ENCODE results near the gene APLF. TPM values are rescaled to one million over a fixed set of nuclear protein-coding genes. Genes with fewer than 3 reads are reported as not detected.
"Not testable (repeated sequence)": the region's sequence is repeated elsewhere in the genome, so short reads cannot be mapped to it uniquely, and the experiment has no call there.

APLF gene
- polyA plus RNA-seq, 5 donors, result 3.0 to 4.3 (median 3.5) TPM

DNA sequence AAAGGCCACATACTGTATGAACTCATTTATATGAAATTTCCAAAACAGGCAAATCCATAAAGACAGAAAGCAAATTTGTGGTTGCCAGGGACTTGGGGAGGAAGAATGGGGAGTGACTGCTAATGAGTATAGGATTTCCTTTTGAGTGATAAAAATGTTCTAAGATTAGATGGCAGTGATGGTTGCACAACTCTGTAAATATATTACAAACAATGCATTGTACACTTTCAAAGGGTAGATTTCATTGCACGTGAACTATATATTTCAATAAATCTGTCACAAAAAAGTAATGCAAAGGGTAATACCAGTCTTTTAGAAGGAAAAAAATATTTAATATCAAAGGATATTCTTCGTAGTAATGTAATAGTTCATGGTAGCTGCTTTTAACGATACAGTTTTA, 112.3 kb downstream of the APLF start:
- no peak for DNase-seq

DNA sequence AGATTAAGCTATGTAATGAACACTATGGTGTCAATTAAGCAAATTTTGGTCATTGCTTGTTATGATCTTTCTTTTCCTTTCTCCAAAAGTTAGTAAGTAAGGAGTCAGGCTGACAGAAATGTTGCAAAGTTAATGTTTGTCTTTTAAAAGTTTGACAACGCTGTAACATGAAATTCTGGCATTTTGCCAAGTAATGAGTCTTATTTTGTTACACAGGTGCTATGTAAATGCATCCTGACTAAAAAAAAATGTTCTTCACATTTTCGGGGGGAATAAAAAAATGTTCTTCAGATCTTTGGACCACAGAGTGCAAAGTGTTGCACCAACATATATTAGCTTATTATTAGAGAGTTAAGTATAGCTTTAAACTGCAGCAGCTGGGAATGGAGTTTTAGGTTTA, 121.2 kb downstream of the APLF start:
- no peak for DNase-seq

DNA sequence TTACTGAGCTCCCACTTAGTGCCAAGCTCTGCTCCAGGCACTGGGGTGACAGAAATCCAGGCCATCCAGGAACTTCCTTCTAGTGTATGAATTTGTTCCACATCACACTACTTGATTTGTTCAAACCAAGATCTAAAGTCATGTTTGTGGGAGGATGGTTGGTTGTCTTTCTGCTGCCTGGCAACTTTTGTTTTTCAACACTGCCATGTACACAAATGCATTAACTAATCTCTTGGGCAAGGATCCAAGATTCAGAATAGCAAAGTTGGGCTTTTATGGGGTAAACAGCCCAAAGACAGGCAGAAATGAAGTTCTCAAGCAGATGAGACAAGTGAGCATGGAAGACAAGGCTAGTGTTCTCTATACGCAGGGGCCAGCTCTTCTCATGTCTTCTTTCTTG, 122.6 kb downstream of the APLF start:
- peak in 1 of 2 donors; percentile 8 for DNase-seq

DNA sequence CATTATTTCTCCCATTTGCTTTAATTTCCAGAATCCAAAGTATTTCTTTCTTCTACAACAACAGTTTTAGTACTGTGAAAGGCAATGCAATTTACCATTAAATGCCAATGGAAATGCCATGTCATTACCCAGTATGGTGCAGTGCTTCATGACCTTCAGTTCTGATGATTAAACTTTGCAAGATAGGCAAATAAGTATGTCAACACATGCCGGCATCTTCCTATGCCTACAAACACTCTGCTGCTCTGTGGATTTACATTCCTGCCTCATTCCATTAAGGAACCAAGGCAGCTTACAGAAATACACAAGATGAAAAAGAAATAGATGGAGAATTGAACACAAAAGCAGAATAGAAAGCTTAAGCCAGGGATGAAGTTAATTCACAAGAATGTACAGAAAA, 123.3 kb downstream of the APLF start:
- DNase-seq, result no peak

DNA sequence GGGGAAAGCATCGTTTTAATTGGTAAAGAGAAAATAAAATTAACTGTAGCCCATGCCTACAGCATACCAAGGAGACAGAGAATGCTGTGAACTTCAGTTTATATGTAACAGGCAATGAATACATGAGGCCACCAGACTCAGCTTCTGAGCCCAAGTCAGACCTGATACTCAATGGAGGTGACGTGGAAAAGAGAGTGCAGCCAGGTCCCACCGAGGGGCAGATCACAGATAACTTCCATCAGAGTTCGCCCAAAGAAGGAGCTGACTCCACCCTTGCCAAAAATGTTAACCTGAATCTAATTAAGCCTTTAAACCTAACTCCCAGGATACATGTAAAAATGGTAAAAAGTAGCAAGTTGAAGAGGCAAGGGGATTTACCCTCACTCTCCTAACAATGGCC, 123.8 kb downstream of the APLF start:
- no peak for DNase-seq

DNA sequence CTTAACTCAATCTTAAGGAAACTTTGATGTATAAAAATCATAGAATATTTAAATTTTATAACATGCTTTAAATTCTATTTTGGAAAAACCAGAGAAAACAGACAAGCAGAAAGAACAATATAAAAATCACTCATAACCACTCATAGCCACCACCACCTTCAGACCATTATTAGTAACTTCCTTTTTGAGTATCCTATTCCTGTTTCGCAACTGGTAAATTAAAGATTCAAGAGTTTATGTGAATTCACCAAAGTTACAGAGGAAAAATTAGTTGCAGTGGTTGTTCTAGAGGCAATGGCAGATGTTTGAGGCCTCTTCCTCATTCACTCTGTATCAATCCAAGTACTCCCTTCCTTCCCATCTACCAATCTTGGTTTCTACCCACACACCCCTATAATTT, 126.7 kb downstream of the APLF start:
- DNase-seq, result no peak

DNA sequence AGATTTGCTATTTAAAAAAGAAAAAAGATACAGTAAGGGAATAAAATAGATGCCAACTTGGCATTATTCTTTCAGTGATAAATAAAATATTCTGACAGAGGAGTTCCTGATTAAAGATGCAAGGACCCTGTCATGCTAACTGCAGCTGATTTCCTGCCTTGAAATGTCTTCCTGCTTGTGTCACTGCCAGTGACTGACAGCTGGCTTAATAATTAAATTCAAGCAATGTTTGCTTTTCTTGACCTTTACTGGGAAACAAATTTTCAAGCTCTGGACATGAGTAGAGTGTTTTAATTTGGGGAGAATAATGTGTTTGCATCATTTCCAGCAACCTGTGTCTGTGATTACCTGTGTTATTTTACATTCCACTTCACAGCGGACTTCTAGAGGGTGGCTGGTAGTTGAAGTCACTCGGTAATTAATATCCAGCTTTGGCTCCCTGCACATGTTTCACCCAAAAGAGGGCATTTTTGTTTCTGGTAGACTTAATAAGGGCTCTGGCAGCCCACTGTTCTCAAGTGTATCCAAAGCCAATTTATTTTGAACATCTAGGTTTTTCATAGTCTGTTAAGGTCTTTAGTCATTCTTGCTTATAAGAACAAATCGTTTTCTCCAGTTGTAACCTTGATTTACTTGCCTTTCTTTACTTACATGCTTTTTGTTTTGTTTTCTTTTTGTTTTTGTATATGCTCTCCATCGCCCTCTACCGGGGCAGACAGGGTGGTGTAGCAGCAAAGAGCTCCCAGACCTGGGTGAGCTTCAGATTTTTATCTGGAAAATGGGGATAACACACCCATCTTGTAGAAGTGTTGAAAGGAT, 127.5 kb downstream of the APLF start:
- peak in 1 of 2 donors; percentile 6 for DNase-seq

DNA sequence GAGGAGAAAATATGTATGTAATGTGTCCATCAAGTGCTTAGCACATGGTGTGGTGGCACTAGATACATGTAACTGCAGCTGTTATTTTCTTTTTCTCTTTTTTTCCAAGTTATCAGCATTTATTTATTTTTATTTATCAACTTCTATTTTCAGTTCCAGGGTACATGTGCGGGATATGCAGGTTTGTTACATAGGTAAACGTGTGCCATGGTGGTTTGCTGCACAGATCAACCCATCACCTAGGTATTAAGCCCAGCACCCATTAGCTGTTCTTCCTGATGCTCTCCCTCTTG, 128.1 kb downstream of the APLF start:
- DNase-seq, result not testable (repeated sequence)

DNA sequence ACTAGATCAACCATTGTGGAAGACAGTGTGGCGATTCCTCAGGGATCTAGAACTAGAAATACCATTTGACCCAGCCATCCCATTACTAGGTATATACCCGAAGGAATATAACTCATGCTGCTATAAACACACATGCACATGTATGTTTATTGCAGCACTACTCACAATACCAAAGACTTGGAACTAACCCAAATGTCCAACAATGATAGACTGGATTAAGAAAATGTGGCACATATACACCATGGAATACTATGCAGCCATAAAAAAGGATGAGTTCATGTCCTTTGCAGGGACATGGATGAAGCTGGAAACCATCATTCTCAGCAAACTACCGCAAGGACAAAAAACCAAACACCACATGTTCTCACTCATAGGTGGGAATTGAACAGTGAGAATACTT, 133.1 kb downstream of the APLF start:
- DNase-seq, result not testable (repeated sequence)

DNA sequence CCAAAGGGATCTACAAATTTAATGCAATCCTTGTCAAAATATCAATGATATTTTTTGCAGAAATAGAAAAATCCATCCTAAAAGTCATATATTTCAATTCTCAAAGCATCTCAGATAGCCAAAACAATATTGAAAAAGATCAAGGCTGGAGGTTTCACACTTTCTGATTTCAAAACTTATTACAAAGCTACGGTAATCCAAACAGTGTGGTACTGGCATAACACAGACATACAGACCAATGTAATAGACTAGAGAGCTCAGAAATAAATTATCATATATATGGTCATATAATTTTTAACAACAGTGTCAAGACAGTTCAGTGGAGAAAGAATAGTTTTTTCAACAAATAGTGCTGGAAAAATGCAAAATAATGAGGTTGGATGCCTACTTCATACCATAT, 135.7 kb downstream of the APLF start:
- DNase-seq, result no peak

DNA sequence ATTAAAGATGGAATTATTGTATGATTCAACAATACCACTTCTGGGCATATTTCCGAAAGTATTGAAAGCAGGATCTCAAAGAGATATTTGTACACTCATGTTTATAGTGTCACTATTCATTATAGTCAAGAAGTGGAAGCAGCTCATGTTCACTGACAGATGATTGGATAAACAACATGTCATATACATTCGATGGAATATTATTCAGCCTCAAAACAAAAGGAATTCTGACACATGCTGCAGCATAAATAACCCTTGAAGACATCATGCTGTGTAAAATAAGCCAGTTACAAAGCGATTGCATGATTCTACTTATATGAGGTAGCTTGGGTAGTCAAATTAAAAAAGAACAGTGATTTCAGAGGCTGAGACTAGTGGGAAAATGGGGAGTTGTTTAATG, 136.7 kb downstream of the APLF start:
- DNase-seq, result no peak

DNA sequence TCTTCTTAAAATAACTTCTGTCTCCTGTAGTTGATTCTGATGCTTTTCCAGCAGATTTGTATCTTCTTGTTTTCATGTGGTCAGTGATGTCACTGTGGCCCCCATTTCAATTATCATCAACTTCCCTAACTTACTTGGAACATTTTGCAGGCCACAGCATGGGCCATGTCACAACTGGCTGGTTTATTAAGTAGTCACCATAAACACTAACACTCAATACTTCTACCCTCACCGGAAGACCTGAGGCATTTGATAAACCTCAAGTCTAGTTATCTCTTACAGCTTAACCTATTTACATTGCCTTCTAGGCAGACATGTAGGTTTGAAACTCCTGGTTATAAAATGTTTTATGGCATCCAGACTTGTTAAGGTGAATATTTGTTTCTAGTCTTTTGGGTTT, 138.6 kb downstream of the APLF start:
- no peak for DNase-seq

DNA sequence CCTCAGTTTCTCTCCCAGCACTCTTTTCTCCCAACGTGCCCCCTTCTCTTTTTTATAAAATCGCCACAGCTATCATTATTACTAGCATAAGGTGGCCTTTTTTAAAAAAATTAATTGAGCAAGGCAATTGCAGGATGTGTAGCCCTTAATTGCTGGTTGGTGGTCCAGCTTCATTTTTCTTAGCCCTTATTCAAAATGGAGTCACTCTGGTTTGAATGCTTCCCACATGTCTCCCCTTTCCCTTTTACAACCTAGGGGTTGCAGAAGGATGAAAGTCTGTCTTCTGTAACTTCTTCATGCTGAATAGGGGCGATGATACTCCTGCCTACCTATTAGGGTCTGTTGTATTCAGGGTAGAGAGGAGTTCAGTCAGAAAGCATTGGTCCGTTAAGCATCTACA, 139.4 kb downstream of the APLF start:
- no peak for DNase-seq

DNA sequence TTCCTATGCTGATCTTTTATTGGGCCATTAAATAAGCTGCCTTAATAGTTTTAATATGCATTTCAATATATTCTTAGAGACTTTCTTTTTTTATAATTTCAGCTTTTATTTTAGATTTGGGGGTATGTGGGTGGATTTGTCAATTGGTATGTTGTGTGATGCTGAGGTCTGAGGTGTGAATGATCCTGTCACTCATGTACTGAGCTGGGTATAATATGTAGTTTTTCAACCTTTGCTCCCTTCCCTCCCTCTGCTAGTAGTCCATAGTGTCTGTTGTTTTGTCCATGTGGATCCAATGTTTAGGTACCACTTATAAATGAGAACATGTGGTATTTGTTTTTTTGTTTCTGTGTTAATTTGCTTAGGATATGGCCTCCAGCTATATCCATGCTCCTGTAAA, 140.5 kb downstream of the APLF start:
- no peak for DNase-seq

DNA sequence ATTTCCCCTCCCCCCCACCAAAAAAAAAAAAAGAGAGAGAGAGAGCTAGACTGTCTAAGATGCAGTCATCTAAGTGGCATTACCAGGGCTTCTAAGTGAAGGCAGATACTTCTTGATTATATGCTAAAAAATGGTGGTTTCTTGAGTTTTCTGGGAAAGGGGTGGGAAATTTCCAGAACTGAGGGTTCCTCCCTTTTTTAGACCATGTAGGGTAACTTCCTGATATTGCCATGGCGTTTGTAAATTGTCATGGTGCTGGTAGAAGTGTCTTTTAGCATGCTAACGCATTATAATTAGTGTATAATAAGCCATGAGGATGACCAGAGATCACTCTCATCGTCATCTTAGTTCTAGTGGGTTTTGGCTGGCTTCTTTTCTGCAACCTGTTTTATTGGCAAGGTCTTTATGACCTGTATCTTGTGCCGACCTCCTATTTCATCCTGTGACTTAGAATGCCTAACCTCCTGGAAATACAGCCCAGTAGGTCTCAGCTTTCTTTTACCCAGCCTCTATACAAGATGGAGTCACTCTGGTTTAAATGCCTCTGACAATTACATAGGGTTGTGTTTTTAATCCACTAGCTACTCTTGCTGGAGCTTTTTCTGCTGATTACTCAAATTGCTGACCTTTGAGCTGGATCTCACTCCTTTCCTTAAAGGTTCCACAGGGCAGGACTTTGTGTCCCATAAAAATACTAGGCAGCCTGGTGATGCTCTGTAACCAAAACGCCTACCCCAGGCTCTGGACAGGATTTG, 145.6 kb downstream of the APLF start:
- DNase-seq, result no peak

DNA sequence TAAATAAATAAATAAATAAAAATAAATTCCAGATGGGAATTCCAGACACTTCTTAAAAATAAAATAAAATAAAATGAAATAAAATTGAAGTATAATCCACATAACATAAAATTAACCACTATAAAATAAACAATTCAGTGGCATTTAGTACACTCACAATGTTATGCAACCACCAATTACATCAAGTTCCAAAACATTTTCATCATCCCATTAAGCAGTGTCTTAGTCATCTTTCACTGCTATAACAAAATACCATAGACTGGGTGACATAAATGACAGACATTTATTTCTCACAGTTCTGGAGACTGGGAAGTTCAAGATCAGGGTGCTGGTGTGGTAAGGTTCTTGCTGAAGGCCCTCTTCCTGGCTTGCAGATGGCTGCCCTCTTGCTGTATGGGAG, 153.4 kb downstream of the APLF start:
- DNase-seq, result no peak

DNA sequence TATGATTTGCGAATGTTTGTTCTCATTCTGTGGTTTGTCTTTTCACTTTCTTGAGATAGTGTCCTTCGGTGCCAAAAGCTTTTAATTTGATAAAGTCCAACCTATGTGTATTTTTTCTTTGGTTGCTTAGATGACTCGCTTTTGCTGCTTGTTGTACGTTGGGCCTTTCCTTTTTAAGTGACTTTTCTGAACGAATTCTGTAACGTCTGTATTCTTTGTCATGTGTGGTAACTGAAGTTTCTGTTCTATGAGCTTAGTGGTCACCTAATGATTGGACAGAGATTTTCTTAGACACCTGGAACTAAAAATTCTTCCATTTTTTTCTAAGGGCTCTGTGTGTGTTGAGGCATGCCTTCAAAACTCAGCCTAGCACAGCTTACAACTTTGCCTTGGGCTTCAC, 156.4 kb downstream of the APLF start:
- DNase-seq, result no peak

DNA sequence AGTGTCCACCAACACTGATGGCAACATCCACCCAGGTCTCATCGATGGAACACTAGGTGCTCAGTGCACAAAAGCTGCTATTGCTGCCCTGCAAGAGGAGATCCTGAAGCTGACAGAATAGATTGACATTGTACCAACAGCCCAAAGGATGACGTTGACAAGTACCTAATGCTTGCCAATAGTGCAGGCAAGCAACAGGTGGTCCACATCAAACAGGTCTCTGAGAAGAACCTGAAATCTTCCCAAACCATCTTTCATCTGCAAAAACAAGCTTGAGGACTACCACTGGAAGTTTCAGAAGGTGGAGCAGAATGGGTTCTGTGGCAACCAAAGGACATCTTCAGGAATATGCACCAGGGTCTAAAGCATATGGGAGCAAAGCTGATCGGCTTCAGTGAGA, 160.2 kb downstream of the APLF start:
- no peak for DNase-seq

Other genes starting within 250 kb of the APLF start
- 10 to 100 TPM; 57.7 to 69.1 (median 62.7) TPM for gene PPP3R1, start 215.1 kb upstream of the APLF start, polyA plus RNA-seq (ENCODE audit: insufficient read depth in 1 of 5, insufficient read length in 5 of 5, low replicate concordance in 1 of 5)
- 10 to 100 TPM; 44.8 to 58.1 (median 48.1) TPM for gene CNRIP1, start 147.6 kb upstream of the APLF start, polyA plus RNA-seq (ENCODE audit: insufficient read depth in 1 of 5, insufficient read length in 5 of 5, low replicate concordance in 1 of 5)
- gene PLEK, start 102.3 kb upstream of the APLF start, polyA plus RNA-seq (ENCODE audit: insufficient read depth in 1 of 5, insufficient read length in 5 of 5, low replicate concordance in 1 of 5), result 10 to 100 TPM in 3 of 5 donors, 1 to 10 TPM in 2; 9.5 to 14.0 (median 11.2) TPM
- 1 to 10 TPM; 1.8 to 3.3 (median 2.9) TPM for gene FBXO48, start 291 bp upstream of the APLF start, polyA plus RNA-seq (ENCODE audit: insufficient read depth in 1 of 5, insufficient read length in 5 of 5, low replicate concordance in 1 of 5)
- under 1 TPM; 0.05 to 0.18 (median 0.07) TPM for gene PROKR1, start 176.0 kb downstream of the APLF start, polyA plus RNA-seq (ENCODE audit: insufficient read depth in 1 of 5, insufficient read length in 5 of 5, low replicate concordance in 1 of 5)